OCI-M2 (cell line): ENCODE data around the gene ERAP2.

Experiments
- DNase-seq: peaks from one replicate; lab custom pipeline; 2025; ENCODE audit not compliant: unreplicated experiment; lab: John Stamatoyannopoulos, UW

Gene ERAP2

DNA sequence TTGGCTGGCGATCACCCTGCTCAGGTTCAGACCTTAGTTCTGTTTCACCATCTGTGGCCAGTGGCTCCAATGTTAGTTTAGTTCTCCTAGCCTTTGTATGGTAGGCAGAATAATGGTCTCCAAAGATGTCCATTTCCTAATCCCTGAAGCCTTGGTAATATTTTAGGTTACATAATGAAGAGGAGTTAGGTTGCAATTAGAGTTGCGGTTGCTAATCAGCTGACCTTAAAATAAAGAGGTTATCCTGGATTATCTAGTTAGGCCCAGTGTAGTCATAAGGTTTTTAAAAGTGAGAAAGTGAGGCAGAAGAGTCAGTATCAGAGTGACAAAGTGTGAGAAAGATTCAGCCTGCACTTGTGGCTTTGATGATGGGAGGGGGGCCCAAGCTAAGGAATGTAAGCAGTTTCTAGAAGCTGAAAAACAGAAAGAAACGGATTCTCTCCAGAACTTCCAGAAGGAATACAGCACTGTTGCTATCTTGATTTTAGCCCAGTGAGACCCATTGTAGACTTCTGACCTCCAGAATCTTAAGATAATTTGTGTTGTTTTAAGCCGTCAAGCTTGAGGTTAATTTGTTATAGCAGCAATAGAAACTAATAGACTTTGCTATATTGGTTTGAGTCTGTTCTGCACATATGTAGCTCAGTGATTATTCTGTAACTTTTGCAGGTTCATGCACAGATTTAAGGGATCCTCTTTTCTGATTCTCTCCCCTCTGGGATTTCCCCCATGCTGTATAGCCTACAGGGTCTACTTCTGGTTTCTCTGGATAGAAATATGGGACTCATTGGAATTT lies 81.2 kb downstream of the ERAP2 start:
- DNase-seq: no peak

GRCh38 chr5:96958977-96959376 lies 82.7 kb downstream of the ERAP2 start:
- DNase-seq: no peak

GRCh38 chr5:96961053-96961452 lies 84.8 kb downstream of the ERAP2 start:
- DNase-seq: no peak

GRCh38 chr5:96962540-96962991 lies 86.3 kb downstream of the ERAP2 start:
- DNase-seq: no peak

- DNase-seq: peak; percentile 10
These were observed 87.0 kb downstream of the ERAP2 start for GRCh38 chr5:96963267-96963666.

DNA sequence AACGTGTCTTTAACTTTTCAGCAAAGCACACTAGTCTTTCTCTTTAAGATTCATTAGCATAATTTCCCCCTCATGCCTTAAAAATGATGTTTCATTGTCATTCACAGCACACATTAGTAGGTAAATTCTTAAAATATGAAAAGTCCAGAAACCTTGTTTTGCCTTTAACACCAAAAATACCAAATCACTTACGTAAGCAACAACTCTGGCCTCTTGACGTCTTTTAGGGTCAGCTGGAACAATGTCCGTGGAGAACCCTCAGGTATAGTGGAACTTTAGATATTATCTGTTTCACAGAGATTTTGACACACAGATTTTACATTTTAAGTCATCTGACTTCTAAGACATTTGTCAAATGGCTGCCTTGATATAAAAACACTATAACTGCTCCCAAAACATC lies 90.5 kb downstream of the ERAP2 start:
- no peak for DNase-seq

- no peak for DNase-seq
These were observed 91.1 kb downstream of the ERAP2 start for GRCh38 chr5:96967400-96967799.

- DNase-seq: no peak
These were observed 91.8 kb downstream of the ERAP2 start for GRCh38 chr5:96968074-96968473.

- DNase-seq: no peak
These were observed 92.3 kb downstream of the ERAP2 start for GRCh38 chr5:96968614-96969013.
